Stimulated activated CD4-positive, alpha-beta T cell treated with anti-CD3 and anti-CD28 coated beads, Interleukin-12 subunit alpha, Interleukin-12 subunit beta, amount 100 ng/mL, for 48 hours (primary cell): Measurements from ENCODE around the gene C6orf62.
A peak's percentile ranks its signal among the peaks of the same experiment; 100 is the strongest.
"Not testable (repeated sequence)": the region's sequence is repeated elsewhere in the genome, so short reads cannot be mapped to it uniquely, and the experiment has no call there.

Source experiments
- DNase-seq, 3 donors: peaks; one replicate each; pipeline ENCODE4 v3.0.0-alpha.2; 2020; ENCODE audit warnings: low read depth in 2 of 3, low spot score in 1 of 3

C6orf62 gene

DNA sequence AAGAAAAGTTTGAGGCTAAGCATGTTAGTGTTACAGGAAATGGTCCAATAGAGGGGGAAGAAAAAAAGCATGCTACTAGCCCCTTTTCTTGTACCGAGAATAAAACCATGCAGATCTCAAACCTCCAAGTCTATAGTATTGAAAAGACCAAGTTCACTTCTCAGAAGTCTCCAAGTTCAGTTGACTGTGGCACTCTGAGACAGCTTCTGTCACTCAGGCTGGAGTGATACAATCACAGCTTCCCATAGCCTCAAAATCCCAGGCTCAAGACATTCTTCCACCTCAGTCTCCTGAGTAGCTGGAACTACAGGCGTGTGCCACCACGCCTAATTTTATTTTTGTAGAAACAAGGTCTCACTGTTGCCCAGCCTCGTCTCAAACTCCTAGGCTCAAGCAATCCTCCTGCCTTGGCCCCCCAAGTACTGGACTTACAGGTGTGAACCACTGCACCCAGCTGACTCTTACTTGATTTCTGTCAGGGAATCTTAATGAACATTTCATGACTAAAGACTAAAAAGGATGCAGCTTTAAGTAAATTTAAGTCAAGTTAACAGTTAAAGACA is 16.2 kb downstream of the C6orf62 start:
- DNase-seq: no peak

DNA sequence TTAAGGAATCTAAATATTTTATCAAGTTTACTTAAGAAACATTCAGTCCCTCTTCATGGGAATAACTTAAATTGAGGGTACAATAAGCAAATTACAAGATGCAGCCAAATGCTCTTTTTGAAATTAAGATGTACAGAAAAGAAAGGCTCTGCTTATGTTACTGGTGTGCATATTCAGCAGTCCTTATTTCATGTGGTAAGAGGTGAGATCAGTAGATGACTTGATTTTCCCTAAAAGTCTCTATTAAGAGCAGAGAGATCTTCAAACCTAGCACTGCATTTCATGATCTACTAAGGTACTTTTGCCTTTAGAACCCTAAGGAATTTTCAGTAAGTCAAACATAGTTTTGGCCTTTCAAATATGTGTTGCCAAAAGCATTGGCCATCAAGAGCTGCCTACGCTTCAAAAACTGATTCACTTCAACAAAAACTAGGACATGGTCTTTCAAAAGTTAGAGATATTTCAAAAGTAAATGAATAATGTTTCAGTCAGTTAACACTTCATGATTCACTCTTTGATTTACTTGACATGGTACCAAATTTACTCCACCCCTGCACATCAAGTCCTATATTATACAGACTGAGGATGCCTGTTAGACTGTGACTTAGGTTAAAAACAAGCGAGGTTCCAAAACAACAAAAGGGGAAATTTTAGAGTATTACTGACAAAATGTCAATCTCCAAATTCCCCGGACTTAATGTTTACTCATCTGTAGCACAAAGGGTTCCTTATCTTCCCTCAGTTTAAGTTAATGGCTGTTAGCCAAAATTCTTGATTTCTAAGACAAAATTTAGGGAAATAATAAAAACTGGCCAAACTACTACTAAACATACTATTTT is 19.2 kb downstream of the C6orf62 start:
- DNase-seq: no peak

DNA sequence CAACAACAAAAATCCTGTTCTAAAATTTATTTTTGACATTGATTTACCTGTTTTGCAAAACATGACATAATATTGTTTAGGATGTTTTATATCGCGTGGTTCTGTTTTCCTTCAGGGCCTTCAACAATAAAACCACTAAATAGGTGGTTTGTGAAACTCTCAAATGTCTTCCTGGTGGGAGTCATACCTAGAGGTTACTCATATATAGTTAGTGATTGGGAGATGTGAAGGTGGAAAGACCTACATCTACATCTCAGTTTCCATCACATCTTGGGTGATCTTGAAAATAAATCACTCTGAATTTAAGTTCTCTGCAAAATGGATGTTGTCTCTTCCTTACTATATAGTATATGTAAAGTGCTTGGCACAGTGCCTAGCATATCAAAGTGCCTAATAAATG is 22.9 kb downstream of the C6orf62 start:
- DNase-seq: no peak

DNA sequence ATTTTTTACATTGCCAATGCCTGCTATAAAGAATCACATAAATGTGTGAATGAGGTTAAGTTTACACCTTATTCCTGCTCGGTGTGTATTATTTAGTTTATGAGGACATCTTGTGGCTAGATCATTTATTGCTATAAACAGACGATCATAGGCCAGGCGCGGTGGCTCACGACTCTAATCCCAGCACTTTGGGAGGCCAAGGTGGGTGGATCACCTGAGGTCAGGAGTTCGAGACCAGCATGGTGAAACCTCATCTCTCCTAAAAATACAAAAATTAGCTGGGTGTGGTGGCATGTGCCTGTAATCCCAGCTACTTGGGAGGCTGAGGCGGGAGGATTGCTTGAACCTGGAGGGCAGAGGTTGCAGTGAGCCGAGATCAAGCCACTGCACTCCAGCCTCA is 23.3 kb downstream of the C6orf62 start:
- DNase-seq: peak; percentile 10 to 34 (median 14)

DNA sequence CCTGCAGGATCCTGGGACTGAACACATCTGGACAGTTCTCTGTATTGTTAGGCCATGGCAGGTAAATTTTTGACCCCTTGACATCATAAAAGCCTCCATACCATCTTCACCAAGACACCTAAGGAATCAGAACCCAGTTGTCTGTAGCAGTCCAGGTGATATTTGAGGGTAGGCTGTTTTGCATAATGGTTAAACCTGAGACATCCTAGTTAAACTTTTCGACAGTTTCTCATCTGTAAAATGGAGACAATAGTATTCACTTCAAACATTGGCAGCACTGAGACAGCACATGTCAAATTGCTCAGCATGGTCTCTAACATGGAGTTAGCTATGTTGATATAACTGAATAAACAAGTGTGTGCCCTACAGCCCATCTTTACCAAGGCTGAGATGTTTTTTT is 24.8 kb downstream of the C6orf62 start:
- no peak for DNase-seq

DNA sequence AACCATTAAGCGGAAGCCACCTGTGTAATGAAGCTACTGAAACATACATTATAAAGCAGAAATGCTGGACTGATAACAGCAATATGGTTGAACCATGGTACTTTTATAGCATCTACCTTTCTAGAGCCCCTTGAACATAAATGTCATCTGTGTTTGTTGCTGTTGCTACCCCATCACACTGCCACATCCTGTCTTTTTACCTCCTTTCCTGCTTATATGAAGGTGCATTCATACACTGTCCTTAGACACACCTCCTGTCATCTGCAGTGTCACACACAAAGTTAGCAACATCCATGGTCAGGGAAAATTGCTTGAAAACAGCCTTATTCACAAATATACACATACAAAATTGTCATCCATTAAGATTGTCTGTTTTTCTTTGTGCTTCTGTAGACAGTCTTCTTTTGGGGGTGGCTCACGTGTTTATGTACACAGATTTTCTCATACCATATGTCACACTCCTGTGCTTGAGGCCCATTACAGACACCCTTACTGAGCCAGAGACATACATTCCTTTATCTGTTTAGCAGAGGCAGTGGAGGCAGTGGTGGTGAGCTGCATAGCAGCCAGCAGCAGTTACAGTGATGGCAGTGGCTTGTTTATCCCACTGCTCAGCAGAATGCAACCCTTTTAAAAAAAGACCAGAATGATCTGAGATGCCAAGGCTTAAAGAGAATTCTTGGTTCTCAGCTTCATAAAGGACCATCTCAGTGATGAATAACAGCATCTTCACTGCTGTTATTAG is 25.9 kb downstream of the C6orf62 start:
- DNase-seq: no peak

DNA sequence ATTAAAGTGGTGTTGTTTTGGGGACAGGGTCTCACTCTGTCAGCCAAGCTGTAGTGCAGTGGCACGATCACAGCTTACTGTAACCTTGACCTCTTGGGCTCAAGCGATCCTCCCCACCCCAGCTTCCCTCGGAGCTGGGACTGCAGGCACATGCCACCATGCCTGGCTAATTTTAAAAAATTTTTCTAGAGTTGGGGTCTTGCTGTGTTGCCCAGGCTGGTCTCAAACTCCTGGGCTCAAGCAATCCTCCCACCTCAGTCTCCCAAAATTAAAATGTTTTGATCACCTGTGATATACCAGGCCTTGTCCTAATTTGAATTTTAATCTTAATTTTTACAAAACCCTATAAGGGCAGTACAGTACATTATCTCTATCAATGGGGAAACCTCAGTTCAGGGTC is 26.5 kb downstream of the C6orf62 start:
- no peak for DNase-seq

DNA sequence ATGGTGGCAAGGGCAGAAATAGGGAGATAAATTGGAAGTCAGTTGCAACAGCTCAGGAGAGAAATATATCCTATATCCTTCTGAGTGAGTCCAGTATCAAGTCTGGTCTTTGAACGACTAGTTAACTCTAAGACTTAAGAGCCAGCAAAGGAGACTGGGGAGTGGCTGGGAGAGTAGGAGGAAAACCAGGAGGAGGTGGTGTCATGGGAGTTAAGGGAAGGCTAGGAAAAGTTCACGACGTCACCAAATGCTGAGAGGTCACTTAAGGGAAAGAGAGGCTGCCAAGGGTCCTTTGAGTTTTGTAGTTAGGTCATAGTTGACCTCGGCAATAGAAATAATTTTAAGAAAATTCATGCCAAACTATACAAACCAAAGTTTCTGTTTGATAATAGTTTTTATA is 27.0 kb downstream of the C6orf62 start:
- DNase-seq: no peak

DNA sequence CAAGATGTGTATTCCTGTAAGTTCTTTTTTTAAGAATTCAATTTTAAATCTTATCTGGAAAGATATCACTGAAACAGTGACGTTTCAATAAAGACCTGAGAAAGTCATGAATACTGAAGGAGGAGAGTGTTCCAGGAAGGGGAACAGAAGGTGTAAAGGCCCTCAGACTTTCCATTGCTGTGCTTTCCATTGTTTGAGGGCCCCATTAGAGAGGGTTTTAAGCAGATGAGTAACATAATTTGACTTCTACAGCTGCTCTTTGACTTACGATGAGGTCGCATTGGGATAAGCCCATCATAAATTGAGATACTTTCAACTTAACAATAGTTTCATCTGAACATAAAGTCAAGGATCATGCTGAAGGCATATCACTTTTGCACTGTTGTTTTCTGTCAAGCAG is 27.4 kb downstream of the C6orf62 start:
- no peak for DNase-seq

DNA sequence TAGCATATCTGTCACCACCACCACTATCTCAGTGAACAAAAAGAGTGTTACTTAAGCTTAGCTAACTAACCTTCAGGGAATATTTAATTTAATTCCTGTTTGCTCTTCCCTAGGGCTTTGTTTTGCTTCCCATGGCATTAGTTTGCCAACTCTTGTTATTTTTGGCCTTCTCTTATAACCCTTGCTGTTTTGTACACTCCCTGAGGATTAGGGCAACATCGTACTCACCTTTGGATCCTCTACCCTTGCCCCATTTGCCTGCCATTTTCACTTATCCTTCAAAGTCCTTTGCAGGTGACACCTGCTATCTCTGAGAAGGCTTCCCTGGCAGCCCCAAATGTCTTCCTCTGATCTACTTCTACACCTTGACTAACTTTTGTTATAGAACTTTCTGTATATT is 28.4 kb downstream of the C6orf62 start:
- DNase-seq: no peak

DNA sequence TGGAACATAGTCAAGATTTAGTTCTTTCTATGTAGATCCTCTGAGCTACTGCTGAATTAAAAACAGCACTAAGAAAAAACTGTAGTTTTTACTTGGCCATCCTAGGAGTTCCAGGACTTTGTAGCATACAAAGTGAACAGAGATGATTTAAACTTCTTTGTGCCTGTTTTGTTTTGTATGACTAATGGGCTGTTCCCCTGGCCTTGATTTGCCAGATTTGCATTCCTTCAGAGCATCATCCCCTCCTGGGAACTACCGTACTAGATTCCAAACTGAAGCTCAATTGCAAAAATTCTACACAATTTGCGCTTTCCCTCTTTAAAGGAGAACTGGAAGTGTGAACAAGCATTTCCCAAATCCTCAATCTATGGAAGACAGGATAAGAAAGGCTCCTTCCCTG is 29.0 kb downstream of the C6orf62 start:
- no peak for DNase-seq

DNA sequence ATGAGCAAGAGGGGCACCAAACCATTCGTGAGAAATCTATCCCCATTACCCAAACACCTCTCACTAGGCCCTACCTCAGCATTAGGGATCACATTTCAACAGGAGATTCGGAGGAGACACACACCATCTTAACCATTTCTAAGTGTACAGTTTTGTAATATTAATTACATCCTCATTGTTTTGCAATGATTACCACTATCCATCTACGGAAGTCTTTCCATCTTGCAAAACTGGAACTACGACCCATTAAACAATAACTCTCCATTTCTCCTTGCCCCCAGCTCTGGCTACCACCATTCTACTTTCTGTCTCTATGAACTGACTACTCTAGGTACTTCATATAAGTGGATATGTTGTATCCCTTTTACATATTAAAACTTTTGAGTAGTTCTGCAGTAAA is 32.0 kb downstream of the C6orf62 start:
- DNase-seq: no peak

DNA sequence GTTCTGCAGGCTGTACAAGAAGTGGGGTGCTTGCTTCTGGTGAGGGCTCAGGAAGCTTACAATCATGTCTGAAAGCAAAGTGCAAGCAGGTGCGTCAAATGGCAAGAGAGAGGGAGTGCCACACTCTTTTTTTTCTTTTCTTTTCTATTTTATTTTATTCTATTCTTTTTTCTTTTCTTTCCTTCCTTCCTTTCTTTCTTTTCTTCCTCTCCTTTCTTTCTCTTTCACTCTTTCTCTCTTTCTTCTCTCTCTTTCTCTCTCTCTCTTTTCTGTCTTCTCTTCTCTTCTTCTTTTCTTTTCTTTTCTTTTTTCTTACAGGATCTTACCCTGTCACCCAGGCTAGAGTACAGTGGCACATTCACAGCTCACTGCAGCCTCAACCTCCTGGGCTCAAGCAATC is 32.5 kb downstream of the C6orf62 start:
- DNase-seq: no peak

DNA sequence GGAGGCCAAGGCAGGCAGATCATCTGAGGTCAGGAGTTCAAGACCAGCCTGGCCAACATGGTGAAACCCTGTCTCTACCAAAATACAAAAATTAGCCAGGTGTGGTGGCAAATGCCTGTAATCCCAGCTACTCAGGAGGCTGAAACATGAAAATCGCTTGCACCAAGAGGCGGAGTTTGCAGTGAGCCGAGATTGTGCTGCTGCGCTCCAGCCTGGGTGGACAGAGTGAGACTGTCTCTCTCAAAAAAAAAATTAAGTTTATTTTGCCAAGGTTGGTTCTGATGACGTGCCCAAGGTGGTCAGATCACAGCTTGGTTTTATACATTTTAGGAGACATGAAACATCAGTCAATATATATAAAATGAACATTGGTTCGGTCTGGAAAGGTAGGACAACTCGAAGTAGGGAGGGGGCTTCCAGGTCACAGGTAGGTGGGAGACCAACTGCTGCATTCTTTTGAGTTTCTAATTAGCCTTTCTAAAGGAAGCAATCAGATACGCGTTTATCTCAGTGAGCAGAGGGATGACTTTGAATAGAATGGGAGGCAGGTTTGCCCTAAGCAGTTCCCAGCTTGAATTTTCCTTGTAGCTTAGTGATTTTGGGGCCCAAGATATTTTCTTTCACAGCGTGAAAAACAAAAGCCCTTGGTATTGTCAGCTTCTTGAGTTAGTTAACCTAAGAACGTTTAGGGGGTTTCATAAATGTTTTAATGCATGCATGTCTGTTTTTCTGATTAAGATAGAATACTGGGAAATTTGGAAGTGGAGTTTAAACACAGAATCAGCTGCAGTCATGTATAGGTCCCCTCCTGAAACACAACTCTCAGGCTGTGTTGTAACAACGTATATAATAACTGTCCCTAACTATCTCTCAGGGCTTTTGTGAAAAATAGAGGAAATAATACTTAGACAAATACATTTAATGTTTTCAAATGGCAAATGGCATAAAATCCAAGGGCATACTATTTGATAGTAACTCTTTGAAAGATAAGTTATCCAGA is 35.4 kb downstream of the C6orf62 start:
- no peak for DNase-seq

DNA sequence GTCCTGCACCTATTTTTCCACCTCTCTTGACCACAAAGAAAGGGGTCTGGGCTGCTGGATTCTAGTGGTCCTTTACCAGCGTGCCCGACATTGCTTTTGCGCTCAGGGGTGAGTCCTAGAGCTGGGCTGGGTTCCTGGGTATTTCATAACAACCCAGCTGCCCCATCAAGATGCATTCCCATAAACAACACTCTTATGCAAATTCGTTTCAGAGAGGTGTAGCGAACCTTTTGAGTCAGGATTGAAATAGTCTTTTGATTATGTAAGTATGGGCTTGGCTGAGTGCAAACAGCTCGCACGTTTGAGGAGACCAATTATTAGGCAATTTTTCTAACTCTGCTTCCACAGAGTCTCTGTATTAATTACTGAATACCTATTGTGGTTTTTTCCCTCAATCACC is 38.4 kb downstream of the C6orf62 start:
- no peak for DNase-seq

DNA sequence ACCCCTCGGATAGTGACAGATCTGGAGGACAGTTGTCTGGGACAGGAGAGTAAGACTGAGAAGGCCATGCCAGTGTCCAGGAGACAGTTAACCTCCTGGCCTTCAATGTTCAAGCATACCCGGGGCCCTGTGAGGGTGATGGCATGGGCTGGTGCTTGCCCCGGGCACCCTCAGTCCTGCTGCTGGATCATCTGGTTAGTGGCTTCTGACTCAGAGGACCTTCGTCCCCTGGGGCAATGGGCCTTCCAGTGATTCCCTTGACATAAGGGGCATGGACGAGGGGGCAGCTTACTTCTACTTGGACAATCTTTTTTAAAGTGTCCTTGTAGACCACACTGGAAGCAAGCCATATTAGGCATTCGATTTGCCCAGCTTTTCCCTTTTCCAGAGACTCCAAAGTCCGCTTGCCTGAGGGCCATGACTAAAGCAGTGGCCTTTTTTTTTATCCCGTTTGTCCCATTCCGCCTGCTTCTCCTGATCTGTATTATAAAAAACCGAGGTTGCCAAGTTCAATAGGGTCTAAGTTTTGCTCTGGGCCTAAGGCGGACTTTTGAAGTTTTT is 40.1 kb downstream of the C6orf62 start:
- not testable (repeated sequence) for DNase-seq

DNA sequence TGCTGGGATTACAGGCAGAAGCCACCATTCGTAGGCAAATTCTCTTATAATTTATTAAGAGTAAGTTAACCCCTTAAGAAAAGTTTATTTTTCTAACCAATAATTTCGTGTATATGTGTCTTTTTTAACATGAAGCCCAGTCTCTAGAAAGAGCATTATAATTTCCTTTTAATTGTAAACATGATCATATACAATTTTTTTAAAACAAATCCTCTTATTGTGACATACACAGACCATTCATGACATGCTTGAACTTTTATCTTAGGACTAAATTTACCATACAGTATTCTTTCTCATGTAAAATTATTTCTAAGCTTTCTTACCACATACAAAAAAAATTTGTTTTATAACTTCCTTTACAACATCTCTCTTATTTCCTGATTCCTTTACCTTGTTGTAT is 45.3 kb downstream of the C6orf62 start:
- DNase-seq: no peak

DNA sequence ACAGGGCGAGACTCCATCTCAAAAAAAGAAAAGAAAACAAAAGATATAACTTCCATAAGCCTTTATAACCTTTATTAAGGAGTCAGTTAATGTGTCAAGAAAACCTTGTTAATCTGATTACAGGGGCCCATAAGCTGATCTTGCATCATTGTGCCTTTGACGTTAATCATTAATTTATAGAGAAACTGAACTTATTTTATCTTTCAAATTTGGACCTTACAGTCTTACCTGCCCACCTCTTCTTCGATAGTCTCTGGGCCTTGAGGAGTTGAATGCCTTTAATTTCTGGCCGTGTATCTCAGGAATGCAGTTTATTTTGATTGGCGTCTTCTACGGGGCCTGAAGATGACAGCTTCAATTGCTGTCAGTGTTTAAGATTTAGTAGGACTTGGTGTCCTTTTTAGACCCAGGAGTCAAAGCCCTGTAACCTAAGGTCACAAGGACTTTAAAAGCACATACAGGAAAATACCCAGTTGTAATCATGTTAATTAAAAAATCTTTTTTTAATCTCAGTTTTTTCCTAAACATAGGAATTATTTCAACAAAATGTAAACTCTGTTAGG is 46.3 kb downstream of the C6orf62 start:
- DNase-seq: no peak

DNA sequence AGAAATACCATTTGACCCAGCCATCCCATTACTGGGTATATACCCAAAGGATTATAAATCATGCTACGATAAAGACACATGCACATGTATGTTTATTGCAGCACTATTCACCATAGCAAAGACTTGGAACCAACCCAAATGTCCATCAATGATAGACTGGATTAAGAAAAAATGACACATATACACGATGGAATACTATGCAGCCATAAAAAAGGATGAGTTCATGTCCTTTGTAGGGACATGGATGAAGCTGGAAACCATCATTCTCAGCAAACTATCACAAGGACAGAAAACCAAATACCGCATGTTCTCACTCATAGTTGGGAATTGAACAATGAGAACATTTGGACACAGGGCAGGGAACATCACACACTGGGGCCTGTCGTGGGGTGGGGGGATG is 47.9 kb downstream of the C6orf62 start:
- not testable (repeated sequence) for DNase-seq

DNA sequence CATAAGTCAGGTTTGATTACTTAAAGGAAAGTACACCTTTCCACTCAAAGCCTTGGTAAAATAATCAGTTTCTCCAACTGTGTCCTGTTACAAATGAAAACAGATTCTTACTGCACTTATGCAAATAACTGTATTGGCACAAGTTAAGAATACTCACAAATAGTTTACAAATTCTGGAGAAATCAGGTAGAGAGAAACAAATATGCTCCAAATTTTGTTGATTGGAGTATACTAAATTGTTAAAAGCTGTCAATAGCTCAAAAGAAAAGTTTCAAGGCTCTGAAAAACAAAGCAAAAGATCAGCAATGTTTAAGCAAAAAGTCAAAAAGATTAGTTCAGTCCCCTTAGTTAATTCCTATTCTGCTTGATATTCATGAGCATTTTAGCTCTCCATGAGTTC is 48.5 kb downstream of the C6orf62 start:
- not testable (repeated sequence) for DNase-seq

DNA sequence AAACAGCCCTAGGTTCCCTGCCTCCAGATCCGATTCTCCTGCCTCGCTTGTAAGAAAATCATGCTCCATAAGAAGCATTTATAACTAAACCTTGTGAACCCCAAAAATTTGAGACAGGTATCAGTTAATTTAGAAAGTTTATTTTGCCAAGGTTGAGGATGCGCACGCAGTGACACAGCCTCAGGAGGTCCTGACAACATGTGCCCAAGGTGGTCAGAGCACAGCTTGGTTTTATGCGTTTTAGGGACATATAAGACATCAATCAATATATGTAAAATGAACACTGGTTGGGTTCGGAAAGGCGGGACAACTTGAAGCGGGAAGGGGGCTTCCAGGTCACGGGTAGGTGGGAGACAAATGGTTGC is 50.0 kb downstream of the C6orf62 start:
- DNase-seq: no peak
